NK-92 (cell line): ENCODE results near the gene FRY.

Source experiments
- DNase-seq: peaks from one replicate; lab custom pipeline; 2025; ENCODE audit not compliant: unreplicated experiment; lab: John Stamatoyannopoulos, UW

Gene FRY

GRCh38 chr13:32165796-32166195, 134.2 kb downstream of the FRY start:
- DNase-seq, result no peak

GRCh38 chr13:32168131-32168530, 136.6 kb downstream of the FRY start:
- DNase-seq, result no peak

- DNase-seq, result no peak
Observed at GRCh38 chr13:32170841-32171240, 139.3 kb downstream of the FRY start.

GRCh38 chr13:32173881-32174280, 142.3 kb downstream of the FRY start:
- no peak for DNase-seq

DNA sequence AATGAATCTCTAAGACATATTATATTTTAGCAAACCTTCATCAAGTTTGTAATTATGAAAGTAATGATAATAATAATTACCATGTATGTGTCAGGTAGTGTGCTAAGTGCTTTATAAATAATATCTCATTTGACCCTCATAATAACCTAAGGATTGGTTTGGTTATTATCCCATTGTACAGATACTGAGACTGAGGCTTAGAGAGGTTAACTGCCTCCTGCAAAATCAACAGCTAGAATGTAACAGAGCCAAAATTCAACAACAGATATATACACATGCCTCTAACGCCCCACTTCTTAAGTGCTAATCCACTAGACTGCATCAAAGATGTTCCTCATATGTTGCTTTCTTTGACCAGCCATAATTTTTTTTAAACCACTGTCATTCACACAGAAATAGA, 142.8 kb downstream of the FRY start:
- no peak for DNase-seq

DNA sequence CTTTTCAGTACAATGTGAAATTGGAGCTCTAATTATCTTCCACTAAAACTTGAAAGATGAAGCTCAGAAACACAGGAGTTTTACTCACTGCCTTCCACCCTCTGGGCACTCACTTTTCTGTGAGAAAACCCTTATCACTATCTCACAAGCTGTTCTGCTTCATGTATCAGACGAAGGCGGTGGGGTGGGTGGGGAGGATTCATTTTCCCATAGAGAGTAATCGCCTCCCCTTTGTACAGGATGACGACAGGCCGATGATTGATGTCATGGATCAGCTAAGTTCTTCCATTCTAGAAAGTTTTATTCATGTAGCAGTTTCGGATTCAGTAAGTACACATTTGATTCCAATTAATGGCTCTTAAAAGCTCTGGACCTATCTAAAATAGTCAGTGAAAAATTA, 143.7 kb downstream of the FRY start:
- DNase-seq, result no peak

GRCh38 chr13:32175943-32176342, 144.4 kb downstream of the FRY start:
- DNase-seq, result no peak

- no peak for DNase-seq
Observed at GRCh38 chr13:32176696-32177095, 145.1 kb downstream of the FRY start.

DNA sequence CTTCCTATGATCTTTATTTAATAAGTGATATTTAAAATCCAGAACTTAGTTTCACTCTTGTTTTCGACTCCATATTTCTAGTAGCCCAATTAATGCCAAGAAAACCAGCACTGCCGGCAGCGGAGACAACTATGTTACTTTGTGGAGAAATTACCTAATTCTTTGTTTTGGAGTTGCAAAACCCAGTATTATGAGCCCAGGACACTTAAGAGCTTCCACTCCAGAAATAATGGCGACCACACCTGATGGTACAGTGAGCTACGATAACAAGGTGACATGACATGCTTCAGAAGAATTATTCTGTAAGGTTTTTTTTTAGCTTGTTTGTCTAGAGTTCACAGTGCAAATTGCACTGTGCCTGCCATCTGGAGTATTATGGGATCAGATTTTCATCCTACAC, 147.2 kb downstream of the FRY start:
- no peak for DNase-seq

GRCh38 chr13:32179708-32180107, 148.1 kb downstream of the FRY start:
- DNase-seq, result no peak

DNA sequence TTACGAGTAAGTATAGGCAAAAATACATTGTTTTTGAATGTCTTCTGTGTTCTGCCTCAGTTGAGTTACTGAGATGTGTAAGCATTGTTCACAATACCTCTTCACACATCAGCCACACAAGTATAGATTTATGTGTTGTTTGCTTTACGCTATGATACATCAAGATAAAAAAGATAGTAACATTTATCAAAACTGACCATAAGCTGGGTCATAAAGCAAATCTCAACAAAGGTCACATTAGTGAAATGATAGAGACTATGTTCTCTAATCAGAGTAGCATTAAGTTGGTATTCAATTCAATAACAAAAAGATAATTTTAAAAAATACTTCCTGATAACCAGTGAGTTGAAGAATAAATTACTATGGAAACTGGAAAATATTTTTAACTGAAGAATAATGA, 156.1 kb downstream of the FRY start:
- DNase-seq, result no peak

DNA sequence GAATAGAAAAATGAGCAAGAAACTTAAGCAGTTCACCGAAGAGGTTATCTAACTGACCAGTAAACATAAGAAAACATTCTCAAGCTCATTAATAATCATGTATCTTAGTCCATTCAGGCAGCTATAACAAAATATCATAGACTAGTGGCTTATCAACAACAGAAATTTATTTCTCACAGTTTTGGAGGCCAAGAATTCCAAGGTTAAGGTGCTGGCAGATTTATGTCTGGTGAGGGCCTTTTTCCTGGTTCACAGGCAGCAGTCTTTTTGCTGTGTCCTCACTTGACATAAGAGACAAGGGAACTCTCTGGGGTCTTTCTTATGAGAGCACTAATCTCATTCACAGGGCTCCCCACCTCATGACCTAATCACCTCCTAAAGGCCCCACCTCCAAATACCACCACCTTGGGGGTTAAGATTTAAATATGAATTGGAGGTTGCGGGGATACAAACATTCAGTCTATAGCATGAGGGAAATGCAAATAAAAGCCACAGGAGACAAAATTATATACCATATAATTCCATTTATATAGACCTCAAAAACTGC, 160.0 kb downstream of the FRY start:
- no peak for DNase-seq

DNA sequence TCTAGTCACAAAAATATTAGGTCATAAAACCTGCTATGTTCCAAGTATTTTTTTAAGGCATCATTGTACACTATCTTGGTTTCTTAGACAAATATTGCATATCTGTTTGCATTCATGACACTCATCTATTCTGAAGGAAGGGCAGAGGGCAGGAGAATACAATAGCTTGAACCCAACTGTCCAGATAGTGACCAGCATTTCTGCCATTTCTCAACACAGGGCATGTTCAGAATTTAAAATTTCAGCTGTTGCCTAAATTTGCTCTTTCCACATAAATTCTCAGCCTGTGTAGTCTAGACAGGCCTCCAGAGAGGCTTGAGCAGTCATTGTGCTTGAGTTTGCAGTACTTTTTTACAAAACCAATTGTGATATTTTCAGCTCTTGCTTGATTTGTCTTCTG, 164.1 kb downstream of the FRY start:
- DNase-seq, result no peak

GRCh38 chr13:32199168-32199567, 167.6 kb downstream of the FRY start:
- DNase-seq, result no peak

DNA sequence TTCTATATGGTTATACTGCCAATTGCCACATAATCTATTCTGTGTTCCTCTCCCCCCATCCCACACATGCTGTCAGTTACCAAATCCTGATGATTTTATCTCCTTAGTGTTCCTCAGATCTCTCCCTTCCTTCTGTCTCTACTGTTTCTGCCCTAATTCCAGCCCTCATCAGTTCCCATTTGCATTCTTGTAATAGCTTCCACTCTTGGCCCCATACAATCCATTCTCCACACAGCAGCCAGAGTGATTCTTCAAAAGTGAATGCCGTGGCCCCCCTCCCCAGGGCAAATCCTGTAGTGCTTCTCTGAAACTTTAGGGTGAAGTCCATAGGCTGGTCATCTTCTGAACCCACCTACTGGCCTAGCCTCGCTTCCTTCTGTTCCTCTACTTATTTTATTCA, 169.2 kb downstream of the FRY start:
- DNase-seq, result no peak

- DNase-seq, result no peak
Observed at GRCh38 chr13:32201809-32202208, 170.2 kb downstream of the FRY start.

DNA sequence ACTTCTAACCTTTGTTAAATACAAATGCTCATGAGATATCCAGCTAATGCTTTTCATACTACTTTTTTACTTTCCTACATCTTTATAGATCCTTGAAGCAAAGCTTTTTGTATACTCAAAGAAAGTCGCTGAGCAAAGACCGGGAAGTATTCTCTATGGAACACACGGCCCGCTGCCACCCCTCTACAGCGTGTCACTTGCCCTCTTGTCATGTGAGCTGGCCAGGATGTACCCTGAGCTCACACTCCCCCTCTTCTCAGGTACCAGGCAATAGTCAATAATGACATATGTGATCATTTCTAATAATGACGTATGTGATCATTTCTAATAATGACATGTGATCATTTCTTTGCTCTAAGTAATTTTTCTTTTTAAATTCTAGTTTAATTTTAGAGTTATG, 170.7 kb downstream of the FRY start:
- DNase-seq, result no peak

- no peak for DNase-seq
Observed at GRCh38 chr13:32203221-32203620, 171.6 kb downstream of the FRY start.

DNA sequence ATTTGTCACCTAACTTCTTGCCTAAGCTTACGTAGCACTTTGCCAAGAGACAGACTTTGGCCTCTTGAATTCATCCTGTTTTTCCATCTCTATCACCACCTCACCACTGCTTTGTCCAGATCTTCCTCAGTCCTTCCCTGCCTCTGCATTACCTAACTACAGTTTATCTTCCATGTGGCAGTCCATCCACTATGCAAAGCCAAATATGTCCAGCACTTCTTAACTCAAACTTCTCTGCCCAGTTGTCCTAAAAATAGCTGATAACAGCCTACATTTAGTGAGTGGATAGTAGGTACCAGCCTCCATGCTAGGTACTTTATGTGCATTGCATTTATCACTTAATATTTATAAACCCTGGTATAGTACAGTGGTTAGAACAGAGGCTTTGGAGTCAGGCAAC, 172.2 kb downstream of the FRY start:
- no peak for DNase-seq

GRCh38 chr13:32205431-32206096, 174.0 kb downstream of the FRY start:
- DNase-seq, result no peak

DNA sequence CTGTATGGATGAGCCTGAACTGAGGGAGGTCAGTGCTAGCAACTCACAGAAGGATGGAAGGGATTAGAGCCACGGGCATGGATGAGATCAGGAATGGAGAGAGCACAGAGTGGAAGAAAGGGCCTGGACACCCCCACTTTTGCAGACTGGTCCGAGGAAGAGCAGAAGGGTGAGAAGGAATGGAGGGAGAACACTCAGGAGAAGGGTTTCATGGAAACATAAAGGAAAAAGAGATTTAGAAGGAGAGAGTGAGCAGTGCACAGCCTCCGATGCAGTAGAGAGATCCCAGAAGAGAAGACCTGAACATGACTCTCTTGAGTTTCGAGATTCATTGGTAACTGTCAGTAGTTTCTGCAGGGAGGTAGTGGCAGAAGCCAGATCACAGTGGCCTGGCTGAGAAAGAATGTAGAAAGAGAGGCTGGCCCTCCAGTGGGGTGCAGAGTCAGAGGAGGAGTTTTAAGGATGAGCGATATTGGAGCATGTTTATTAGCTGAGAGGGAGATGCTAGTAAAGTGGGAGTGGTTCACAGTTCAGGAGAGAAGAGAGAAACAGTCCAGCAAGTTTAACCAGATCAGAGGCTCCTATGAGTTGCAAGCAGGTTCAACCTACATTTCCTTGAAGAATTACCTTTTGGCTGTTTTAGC, 174.6 kb downstream of the FRY start:
- no peak for DNase-seq

DNA sequence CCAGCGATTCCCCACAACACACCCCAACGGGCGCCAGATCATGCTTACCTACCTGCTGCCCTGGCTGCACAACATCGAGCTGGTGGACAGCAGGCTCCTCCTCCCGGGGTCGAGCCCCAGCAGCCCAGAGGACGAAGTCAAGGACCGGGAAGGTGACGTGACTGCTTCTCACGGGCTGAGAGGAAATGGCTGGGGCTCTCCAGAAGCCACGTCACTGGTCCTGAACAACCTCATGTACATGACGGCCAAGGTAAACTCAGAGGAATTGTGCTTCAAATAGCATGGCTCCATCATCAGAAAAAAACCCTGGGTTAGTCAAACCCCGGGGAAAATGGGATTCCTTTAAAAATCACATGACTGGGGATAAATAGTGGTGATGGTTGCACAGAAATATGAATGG, 177.3 kb downstream of the FRY start:
- DNase-seq, result no peak

GRCh38 chr13:32209652-32210051, 178.1 kb downstream of the FRY start:
- DNase-seq, result no peak
